Subcutaneous abdominal adipose tissue (tissue), 5 donors: ENCODE data around the gene KIF2A.

Experiments used
- H3K27ac ChIP-seq: one replicate; pipeline ENCODE4 v1.7.0; 2013; ENCODE audit warnings: low read depth, mild to moderate bottlenecking, inconsistent platforms, low read length, moderate library complexity
- H3K27me3 ChIP-seq, 5 donors: one replicate each; pipeline ENCODE4 v1.7.0; 2013; ENCODE audit warnings: low read length in 5 of 5, inconsistent platforms in 1 of 5; ENCODE audit not compliant: control insufficient read depth in 5 of 5, insufficient read depth in 4 of 5
- H3K36me3 ChIP-seq, 5 donors: one replicate each; pipeline ENCODE4 v1.7.0; 2013; ENCODE audit warnings: low read length in 5 of 5; ENCODE audit not compliant: control insufficient read depth in 5 of 5, insufficient read depth in 5 of 5
- H3K4me1 ChIP-seq, 5 donors: one replicate each; pipeline ENCODE4 v1.7.0; 2013; ENCODE audit warnings: low read length in 5 of 5, mild to moderate bottlenecking in 3 of 5, moderate library complexity in 1 of 5; ENCODE audit not compliant: control insufficient read depth in 5 of 5, insufficient read depth in 5 of 5
- H3K4me3 ChIP-seq, 5 donors: one replicate each; pipeline ENCODE4 v1.7.0; 2013; ENCODE audit warnings: low read length in 5 of 5, low read depth in 1 of 5
- H3K9ac ChIP-seq, 5 donors: one replicate each; pipeline ENCODE4 v1.7.0; 2013; ENCODE audit warnings: low read length in 5 of 5, mild to moderate bottlenecking in 4 of 5, moderate library complexity in 3 of 5
- H3K9me3 ChIP-seq, 5 donors: one replicate each; pipeline ENCODE4 v1.7.0; 2013; ENCODE audit warnings: low read length in 5 of 5; ENCODE audit not compliant: control insufficient read depth in 5 of 5
- donor health status: healthy.
- donor health status: healthy.
- donor health status: healthy.
- donor health status: healthy.
- donor health status: healthy.

KIF2A gene

GRCh38 chr5:62334082-62334481 is 28.1 kb downstream of the KIF2A start:
- H3K9ac ChIP-seq: no peak overlapping the region
- H3K4me3 ChIP-seq: no peak overlapping the region
- H3K9me3 ChIP-seq: no peaks in the 10 kb centered on the region
- no peak overlapping the region for H3K27ac ChIP-seq
- H3K27me3 ChIP-seq: no peaks in the 10 kb centered on the region
- peaks cover 0 to 13% (median 2%) of the 10 kb centered on the region in 5 donors for H3K36me3 ChIP-seq
- H3K4me1 ChIP-seq: peaks cover 0 to 5% (median 4%) of the 10 kb centered on the region in 5 donors

GRCh38 chr5:62340392-62340791 is 34.4 kb downstream of the KIF2A start:
- H3K27me3 ChIP-seq: no peaks in the 10 kb centered on the region
- H3K36me3 ChIP-seq: no peaks in the 10 kb centered on the region
- no peaks in the 10 kb centered on the region for H3K9me3 ChIP-seq
- no peak overlapping the region for H3K27ac ChIP-seq
- H3K4me1 ChIP-seq: no peaks in the 10 kb centered on the region
- no peak overlapping the region for H3K4me3 ChIP-seq
- no peak overlapping the region for H3K9ac ChIP-seq

GRCh38 chr5:62340979-62341378 is 35.0 kb downstream of the KIF2A start:
- H3K27me3 ChIP-seq: no peaks in the 10 kb centered on the region
- H3K9me3 ChIP-seq: no peaks in the 10 kb centered on the region
- H3K4me3 ChIP-seq: no peak overlapping the region
- no peak overlapping the region for H3K9ac ChIP-seq
- no peak overlapping the region for H3K27ac ChIP-seq
- no peaks in the 10 kb centered on the region for H3K36me3 ChIP-seq
- no peaks in the 10 kb centered on the region for H3K4me1 ChIP-seq

- no peak overlapping the region for H3K9ac ChIP-seq
- H3K36me3 ChIP-seq: no peaks in the 10 kb centered on the region
- no peaks in the 10 kb centered on the region for H3K27me3 ChIP-seq
- H3K27ac ChIP-seq: no peak overlapping the region
- H3K4me3 ChIP-seq: no peak overlapping the region
- H3K9me3 ChIP-seq: no peaks in the 10 kb centered on the region
- no peaks in the 10 kb centered on the region for H3K4me1 ChIP-seq
Observed at GRCh38 chr5:62341783-62342475, 35.9 kb downstream of the KIF2A start.

GRCh38 chr5:62342476-62342837 is 36.5 kb downstream of the KIF2A start:
- H3K27ac ChIP-seq: no peak overlapping the region
- no peaks in the 10 kb centered on the region for H3K4me1 ChIP-seq
- H3K9ac ChIP-seq: no peak overlapping the region
- H3K4me3 ChIP-seq: no peak overlapping the region
- H3K36me3 ChIP-seq: no peaks in the 10 kb centered on the region
- no peaks in the 10 kb centered on the region for H3K27me3 ChIP-seq
- H3K9me3 ChIP-seq: no peaks in the 10 kb centered on the region

- Histone ChIP-seq H3K9ac (no peak overlapping the region), H3K36me3 (peaks cover 0 to 5% (median 2%) of the 10 kb centered on the region in 5 donors), H3K9me3 (no peaks in the 10 kb centered on the region), H3K4me3 (no peak overlapping the region), H3K27me3 (no peaks in the 10 kb centered on the region), H3K27ac (no peak overlapping the region), H3K4me1 (no peaks in the 10 kb centered on the region)
Observed at GRCh38 chr5:62343428-62343827, 37.4 kb downstream of the KIF2A start.

GRCh38 chr5:62346748-62347147 is 40.7 kb downstream of the KIF2A start:
- no peak overlapping the region for H3K9ac ChIP-seq
- peaks cover 0 to 10% (median 7%) of the 10 kb centered on the region in 5 donors for H3K36me3 ChIP-seq
- no peak overlapping the region for H3K27ac ChIP-seq
- no peaks in the 10 kb centered on the region for H3K4me1 ChIP-seq
- no peak overlapping the region for H3K4me3 ChIP-seq
- H3K9me3 ChIP-seq: no peaks in the 10 kb centered on the region
- no peaks in the 10 kb centered on the region for H3K27me3 ChIP-seq

GRCh38 chr5:62347928-62348327 is 41.9 kb downstream of the KIF2A start:
- peaks cover 5 to 15% (median 11%) of the 10 kb centered on the region in 5 donors for H3K36me3 ChIP-seq
- H3K27me3 ChIP-seq: no peaks in the 10 kb centered on the region
- no peaks in the 10 kb centered on the region for H3K4me1 ChIP-seq
- H3K27ac ChIP-seq: no peak overlapping the region
- H3K9me3 ChIP-seq: no peaks in the 10 kb centered on the region
- no peak overlapping the region for H3K4me3 ChIP-seq
- H3K9ac ChIP-seq: no peak overlapping the region

- peaks cover 7 to 19% (median 15%) of the 10 kb centered on the region in 5 donors for H3K36me3 ChIP-seq
- H3K27me3 ChIP-seq: no peaks in the 10 kb centered on the region
- H3K4me1 ChIP-seq: no peaks in the 10 kb centered on the region
- no peaks in the 10 kb centered on the region for H3K9me3 ChIP-seq
- H3K4me3 ChIP-seq: no peak overlapping the region
- H3K9ac ChIP-seq: no peak overlapping the region
- no peak overlapping the region for H3K27ac ChIP-seq
Observed at GRCh38 chr5:62348723-62349481, 42.9 kb downstream of the KIF2A start.

- Histone ChIP-seq H3K9me3 (no peaks in the 10 kb centered on the region), H3K27me3 (no peaks in the 10 kb centered on the region), H3K27ac (no peak overlapping the region), H3K4me1 (no peaks in the 10 kb centered on the region), H3K4me3 (no peak overlapping the region), H3K36me3 (peaks cover 8 to 32% (median 28%) of the 10 kb centered on the region in 5 donors), H3K9ac (no peak overlapping the region)
Observed at GRCh38 chr5:62354028-62354874, 48.2 kb downstream of the KIF2A start.
